H1 (cell line): ENCODE measurements around the gene PLD6. TPM values are rescaled to one million over a fixed set of nuclear protein-coding genes. Genes with fewer than 3 reads are reported as not detected.

Experiments
- CTCF ChIA-PET: fragments of 300-600 bp; sonication (Branson Sonifier 250); formaldehyde crosslinking; loops from one replicate; lab custom pipeline; 2021; ENCODE audit not compliant: partially characterized antibody; lab: Charles Lee
- POLR2A ChIA-PET: fragments of 300-600 bp; sonication (Branson Sonifier 250); formaldehyde crosslinking; loops from one replicate; lab custom pipeline; 2021; ENCODE audit warnings: inconsistent platforms; ENCODE audit not compliant: partially characterized antibody; lab: Charles Lee
- DNase-seq, 2 experiments: peaks; one replicate each; pipeline versions ENCODE4 v3.0.0 to v3.0.0-alpha.2; 2010 to 2022; ENCODE audit warnings: low spot score in 2 of 2, low read depth in 1 of 2, mixed read lengths in 1 of 2
- FAIRE-seq: peaks from 2 replicates; lab custom pipeline; 2011; peaks lifted over from hg19 to GRCh38; lab: Jason Lieb, UNC
- H2AFZ ChIP-seq: 2 replicates; pipeline ENCODE4 v1.8.1; 2012; ENCODE audit warnings: low read length, inconsistent platforms
- H2AK5ac ChIP-seq: 2 replicates; pipeline ENCODE4 v1.6.1; 2013; ENCODE audit warnings: low read depth, low read length
- H2BK120ac ChIP-seq: replicated peaks from 2 replicates; pipeline ENCODE3; 2013; ENCODE audit warnings: low read depth, low read length, inconsistent platforms
- H2BK12ac ChIP-seq: 2 replicates; pipeline ENCODE4 v1.6.1; 2013; ENCODE audit warnings: low read depth, low read length
- H2BK15ac ChIP-seq: 2 replicates; pipeline ENCODE4 v1.6.1; 2013; ENCODE audit warnings: low read length
- H2BK20ac ChIP-seq: 2 replicates; pipeline ENCODE4 v1.6.1; 2013; ENCODE audit warnings: low read length
- H2BK5ac ChIP-seq: 2 replicates; pipeline ENCODE4 v1.6.1; 2013; ENCODE audit warnings: low read depth, low read length
- H3K14ac ChIP-seq: 2 replicates; pipeline ENCODE4 v1.6.1; 2013; ENCODE audit warnings: inconsistent platforms; ENCODE audit not compliant: insufficient read length
- H3K18ac ChIP-seq: 2 replicates; pipeline ENCODE4 v1.6.1; 2013; ENCODE audit warnings: low read length; ENCODE audit errors: extremely low read depth
- H3K23ac ChIP-seq: 2 replicates; pipeline ENCODE4 v1.6.1; 2013; ENCODE audit warnings: inconsistent platforms; ENCODE audit not compliant: insufficient read length
- H3K23me2 ChIP-seq: 2 replicates; pipeline ENCODE4 v1.6.1; 2013; ENCODE audit warnings: low read depth, low read length
- H3K27ac ChIP-seq: 2 replicates; pipeline ENCODE4 v1.6.1; 2011; ENCODE audit warnings: low read depth, low read length, inconsistent platforms
- H3K27me3 ChIP-seq, 4 experiments: replicated peaks in 1 of 4; 1 replicate in 1 of 4; 2 replicates in 3 of 4; pipeline versions ENCODE4 v1.6.1 to v1.8.1; 2011 to 2013; ENCODE audit warnings: low read length in 3 of 4, mild to moderate bottlenecking in 3 of 4, inconsistent platforms in 2 of 4, mixed read lengths in 2 of 4, moderate library complexity in 1 of 4; ENCODE audit not compliant: control insufficient read depth in 3 of 4, insufficient read depth in 3 of 4; ENCODE audit errors: extremely low read depth in 1 of 4
- H3K36me3 ChIP-seq, 4 experiments: 2 replicates each; pipeline versions ENCODE4 v1.6.1 to v1.8.1; 2011 to 2013; ENCODE audit warnings: mild to moderate bottlenecking in 4 of 4, low read length in 3 of 4, moderate library complexity in 2 of 4, control low read depth in 1 of 4, inconsistent platforms in 1 of 4; ENCODE audit not compliant: insufficient read depth in 4 of 4, control insufficient read depth in 2 of 4
- H3K4ac ChIP-seq: replicated peaks from 2 replicates; pipeline ENCODE3; 2013; ENCODE audit warnings: low read length, low read depth, mixed read lengths, inconsistent platforms; ENCODE audit not compliant: insufficient read length
- H3K4me1 ChIP-seq, 4 experiments: replicated peaks in 1 of 4; 1 replicate in 1 of 4; 2 replicates in 3 of 4; pipeline versions ENCODE4 v1.6.1 to v1.8.1; 2011 to 2013; ENCODE audit warnings: low read length in 3 of 4, inconsistent platforms in 2 of 4, mixed read lengths in 1 of 4; ENCODE audit not compliant: insufficient read depth in 4 of 4, control insufficient read depth in 3 of 4
- H3K4me2 ChIP-seq, 2 experiments: 2 replicates each; pipeline versions ENCODE4 v1.6.1 to v1.8.1; 2011 to 2013; ENCODE audit warnings: low read depth in 2 of 2, low read length in 2 of 2, control low read depth in 1 of 2, inconsistent platforms in 1 of 2, mild to moderate bottlenecking in 1 of 2; ENCODE audit not compliant: insufficient read depth in 1 of 2
- H3K4me3 ChIP-seq, 4 experiments: fragments of 200-600, 300-600 bp in 1 of 4; sonication (generic), shearing (Covaris generic), sonication (Bioruptor Twin) in 1 of 4; 2 replicates each; pipeline versions ENCODE4 v1.5.1 to v1.8.1; 2011 to 2016; ENCODE audit warnings: low read length in 4 of 4, low read depth in 3 of 4, control low read depth in 2 of 4, inconsistent platforms in 2 of 4, mild to moderate bottlenecking in 2 of 4, mixed read lengths in 1 of 4, moderate library complexity in 1 of 4; ENCODE audit not compliant: insufficient read depth in 2 of 4; ENCODE audit errors: extremely low read depth in 1 of 4
- H3K56ac ChIP-seq: replicated peaks from 2 replicates; pipeline ENCODE3; 2013; ENCODE audit warnings: low read depth, mild to moderate bottlenecking, mixed read lengths, low read length, inconsistent platforms; ENCODE audit not compliant: insufficient read length
- H3K79me1 ChIP-seq: 2 replicates; pipeline ENCODE4 v1.6.1; 2013; ENCODE audit warnings: low read depth, low read length, control low read depth
- H3K79me2 ChIP-seq, 2 experiments: 2 replicates each; pipeline versions ENCODE4 v1.6.1 to v1.8.1; 2012 to 2013; ENCODE audit warnings: low read length in 2 of 2, mild to moderate bottlenecking in 2 of 2, inconsistent platforms in 1 of 2; ENCODE audit not compliant: insufficient read depth in 2 of 2, control insufficient read depth in 1 of 2
- H3K9ac ChIP-seq, 4 experiments: replicated peaks in 1 of 4; 1 replicate in 1 of 4; 2 replicates in 3 of 4; pipeline versions ENCODE4 v1.6.1 to v1.8.1; 2011 to 2013; ENCODE audit warnings: low read depth in 3 of 4, low read length in 3 of 4, control low read depth in 2 of 4, mild to moderate bottlenecking in 2 of 4, moderate library complexity in 2 of 4, inconsistent platforms in 1 of 4; ENCODE audit errors: extremely low read depth in 1 of 4
- H3K9me3 ChIP-seq, 2 experiments: 2 replicates each; pipeline versions ENCODE4 v1.6.1 to v1.8.1; 2012 to 2013; ENCODE audit warnings: mild to moderate bottlenecking in 2 of 2, moderate library complexity in 2 of 2, control low read depth in 1 of 2, inconsistent platforms in 1 of 2, low read depth in 1 of 2, low read length in 1 of 2, mixed read lengths in 1 of 2; ENCODE audit not compliant: insufficient read depth in 2 of 2
- H4K20me1 ChIP-seq, 2 experiments: replicated peaks in 1 of 2; 2 replicates each; pipeline versions ENCODE3 to v1.8.1; 2011 to 2013; ENCODE audit warnings: inconsistent platforms in 2 of 2, low read length in 2 of 2, mild to moderate bottlenecking in 1 of 2; ENCODE audit not compliant: insufficient read depth in 2 of 2, control insufficient read depth in 1 of 2
- H4K5ac ChIP-seq: 2 replicates; pipeline ENCODE4 v1.6.1; 2013; ENCODE audit warnings: low read length, low read depth, mixed read lengths, inconsistent platforms; ENCODE audit not compliant: insufficient read length
- H4K8ac ChIP-seq: 2 replicates; pipeline ENCODE4 v1.8.0; 2013; ENCODE audit warnings: mild to moderate bottlenecking, moderate library complexity, low read length, inconsistent platforms; ENCODE audit not compliant: insufficient read depth; ENCODE audit errors: extremely low read depth
- H4K91ac ChIP-seq: replicated peaks from 2 replicates; pipeline ENCODE3; 2013; ENCODE audit warnings: low read length, mixed read lengths, inconsistent platforms; ENCODE audit not compliant: insufficient read length
- ASH2L ChIP-seq: fragments of 200-600, 300-600 bp; sonication (generic); IDR thresholded peaks from one replicate; pipeline ENCODE4 v1.7.1; 2017; ENCODE audit warnings: low read length
- CREB1 ChIP-seq: IDR thresholded peaks from 2 replicates; pipeline ENCODE4 v1.6.1; 2012; ENCODE audit warnings: inconsistent platforms
- EZH2 ChIP-seq: fragments of 200-600 bp; sonication (generic); IDR thresholded peaks from 2 replicates; pipeline ENCODE4 v1.7.1; 2012; ENCODE audit warnings: low read depth, mild to moderate bottlenecking, moderate library complexity, low read length, inconsistent platforms; ENCODE audit not compliant: severe bottlenecking
- HDAC6 ChIP-seq: IDR thresholded peaks from one replicate; pipeline ENCODE4 v1.7.1; 2012; ENCODE audit warnings: low read depth, mild to moderate bottlenecking, inconsistent platforms, low read length, moderate library complexity
- KDM5A ChIP-seq: fragments of 200-600 bp; IDR thresholded peaks from 2 replicates; pipeline ENCODE4 v1.7.1; 2012; ENCODE audit warnings: mild to moderate bottlenecking, low read length, inconsistent platforms, mixed read lengths
- PHF8 ChIP-seq: fragments of 200-600 bp; sonication (generic); conservative IDR thresholded peaks from 2 replicates; pipeline ENCODE4 v1.7.1; 2012; ENCODE audit warnings: low read depth, mild to moderate bottlenecking, inconsistent platforms, low read length, moderate library complexity
- POLR2A ChIP-seq, 2 experiments: IDR thresholded peaks; 1 replicate in 1 of 2; 2 replicates in 1 of 2; pipeline ENCODE4 v1.6.1; 2011; ENCODE audit warnings: low read depth in 2 of 2, low read length in 2 of 2, mild to moderate bottlenecking in 2 of 2; ENCODE audit errors: control extremely low read depth in 1 of 2
- POLR2AphosphoS5 ChIP-seq: IDR thresholded peaks from 2 replicates; pipeline ENCODE4 v1.6.1; 2011; ENCODE audit warnings: low read depth, low read length
- RAD21 ChIP-seq, 2 experiments: IDR thresholded peaks in 1 of 2; conservative IDR thresholded peaks in 1 of 2; 2 replicates each; pipeline ENCODE4 v1.6.1; 2011; ENCODE audit warnings: low read depth in 2 of 2, low read length in 2 of 2, improper control_type of control experiment in 1 of 2, inconsistent platforms in 1 of 2, mild to moderate bottlenecking in 1 of 2, moderate library complexity in 1 of 2
- RBBP5 ChIP-seq: IDR thresholded peaks from 2 replicates; pipeline ENCODE4 v1.7.1; 2012; ENCODE audit warnings: low read depth, mild to moderate bottlenecking, inconsistent platforms, low read length, moderate library complexity, borderline replicate concordance
- SUZ12 ChIP-seq: fragments of 200-600 bp; sonication (generic); IDR thresholded peaks from 2 replicates; pipeline ENCODE4 v1.6.1; 2012; ENCODE audit warnings: mild to moderate bottlenecking, inconsistent platforms, low read length, moderate library complexity, mixed read lengths
- TAF1 ChIP-seq: IDR thresholded peaks from 2 replicates; pipeline ENCODE4 v1.6.1; 2011; ENCODE audit warnings: mild to moderate bottlenecking, low read depth, low read length
- TEAD4 ChIP-seq: IDR thresholded peaks from 2 replicates; pipeline ENCODE4 v1.6.1; 2012; ENCODE audit warnings: low read depth, low read length, inconsistent platforms, mixed read lengths
- WGBS, 2 experiments: shearing (Covaris generic) in 1 of 2; methylation state at CpG; one replicate each; pipeline versions ENCODE4 v1.1.6 to v1.1.7; 2013 to 2015; ENCODE audit warnings: low lambda C conversion rate in 2 of 2, mixed read lengths in 2 of 2, inconsistent platforms in 1 of 2, low coverage in 1 of 2, missing lambda C conversion rate in 1 of 2; ENCODE audit not compliant: insufficient replicate concordance in 2 of 2, insufficient coverage in 1 of 2, insufficient read length in 1 of 2; ENCODE audit errors: extremely low coverage in 1 of 2, missing lambda C conversion rate in 1 of 2; 5-methylcytosine and 5-hydroxymethylcytosine counted together
- polyA plus RNA-seq, 7 experiments: library from polyadenylated mRNA; depleted of rRNA in 3 of 7; stranded (reverse) in 5 of 7; unstranded in 2 of 7; fragments of >200 nt in 5 of 7; fragments of 200-250 nt in 2 of 7; gene quantifications; 1 replicate in 5 of 7; 2 replicates in 1 of 7; 4 replicates in 1 of 7; pipeline versions ENCODE4 v1.2.1 to v1.2.3, GENCODE V29; 2011 to 2013; ENCODE audit warnings: missing spikeins in 2 of 7, mixed read lengths in 2 of 7
- total RNA-seq: library from RNA; stranded (reverse); fragmentation: NEBNext Ultra II Directional; extraction: Animal tissue kit (Norgen Biotek cat#: 25700); gene quantifications from 2 replicates; pipeline ENCODE4 v1.2.1, GENCODE V29; 2021

The PLD6 gene
- total and polyA plus RNA-seq, 2 of the 8 experiments (the other 6 are each of a cell fraction or from before 2014, with no cell fraction given), result 0.20 to 0.22 TPM

- no peak overlapping the region for H3K9ac ChIP-seq
- no peak overlapping the region for H2AFZ ChIP-seq
- H3K79me1 ChIP-seq, result no peaks in the 10 kb centered on the region; the same call in 1 of the 2 replicates
- 94% methylated on average over 17 of the region's 17 CpGs; no CpG with 5 or more reads in 1 of the 2 experiments for WGBS, 2 experiments
- H3K4me3 ChIP-seq, result no peak overlapping the region
- DNase-seq (no peak), FAIRE-seq (no peak)
- H3K79me2 ChIP-seq, result peaks cover 0 to 7% of the 10 kb centered on the region in 2 experiments; a peak in 2 of 4 replicates
- H3K23ac ChIP-seq, result no peak overlapping the region
- no peaks in the 10 kb centered on the region for H3K9me3 ChIP-seq
- no peak overlapping the region for H3K27ac ChIP-seq
- no peak overlapping the region for H2AK5ac ChIP-seq
- H3K56ac ChIP-seq, result no peak overlapping the region
- no peak overlapping the region for H3K14ac ChIP-seq
- peaks cover 9 to 11% of the 10 kb centered on the region in 2 experiments for H4K20me1 ChIP-seq
- H4K91ac ChIP-seq, result no peak overlapping the region
- no peak overlapping the region; the same call in 1 of the 2 replicates for H4K8ac ChIP-seq
- ChIA-PET CTCF (interaction anchor here (0.6 to 1.2 kb wide), 2 partner anchors 8 to 47 kb away, joined by 4 to 5 read pairs; no protein-coding TSS in a partner anchor), POLR2A (interaction anchor here (0.8 to 1.2 kb wide), 5 partner anchors 12 to 47 kb away, joined by 3 to 4 read pairs (median 3); no protein-coding TSS in a partner anchor)
- H2BK20ac ChIP-seq, result no peak overlapping the region
- H2BK5ac ChIP-seq, result no peak overlapping the region
- H4K5ac ChIP-seq, result no peak overlapping the region
- no peak overlapping the region for H2BK120ac ChIP-seq
- peaks cover 17 to 81% (median 62%) of the 10 kb centered on the region in 4 experiments; a peak in 7 of 8 replicates for H3K36me3 ChIP-seq
- H3K4ac ChIP-seq, result no peak overlapping the region
- no peaks in the 10 kb centered on the region; a peak in 1 of 7 replicates for H3K27me3 ChIP-seq
- H3K23me2 ChIP-seq, result no peaks in the 10 kb centered on the region
- no peaks in the 10 kb centered on the region for H3K4me1 ChIP-seq
- no peak overlapping the region for H3K4me2 ChIP-seq
- no peak overlapping the region for H2BK15ac ChIP-seq
- H3K18ac ChIP-seq, result no peak overlapping the region
- no peak overlapping the region for H2BK12ac ChIP-seq
- no peak for TF ChIP-seq TAF1
- TF ChIP-seq HDAC6, result no peak
- TF ChIP-seq ASH2L, result no peak
- TF ChIP-seq RBBP5, result no peak
- no peak for TF ChIP-seq POLR2AphosphoS5
- TF ChIP-seq PHF8, result no peak
- no peak for TF ChIP-seq CREB1
- no peak for TF ChIP-seq POLR2A (IDR thresholded peaks at IDR 0.05; ENCODE audit: control extremely low read depth in 1 of 2, low read depth in 2 of 2, low read length in 2 of 2)
- TF ChIP-seq TEAD4, result no peak
- TF ChIP-seq EZH2, result no peak
- no peak for TF ChIP-seq KDM5A
- TF ChIP-seq RAD21 (IDR thresholded peaks at IDR 0.05 in 1 of 2, conservative IDR thresholded peaks at IDR 0.05 in 1 of 2; ENCODE audit: low read depth in 2 of 2, low read length in 2 of 2), result no peak
- no peak for TF ChIP-seq SUZ12
Observed at GRCh38 chr17:17228521-17229279, 22.6 kb upstream of the PLD6 start.
